ENCODE results near the gene IRGC. TPM values are rescaled to one million over a fixed set of nuclear protein-coding genes. Genes with fewer than 3 reads are reported as not detected.

IRGC gene
- polyA plus RNA-seq, 4 donors, result not detected

Other genes starting within 250 kb of the IRGC start
- 10 to 100 TPM in 1 of 4 donors, 1 to 10 TPM in 3; 5.7 to 13.7 (median 8.8) TPM for gene PHLDB3, start 211.3 kb upstream of the IRGC start, polyA plus RNA-seq (ENCODE audit: insufficient read length in 4 of 4)
- 10 to 100 TPM; 27.5 to 31.1 (median 28.1) TPM for gene ETHE1, start 188.9 kb upstream of the IRGC start, polyA plus RNA-seq (ENCODE audit: insufficient read length in 4 of 4)
- 1 to 10 TPM; 1.9 to 2.6 (median 2.0) TPM for gene ZNF575, start 182.9 kb upstream of the IRGC start, polyA plus RNA-seq (ENCODE audit: insufficient read length in 4 of 4)
- gene XRCC1, start 140.5 kb upstream of the IRGC start, polyA plus RNA-seq (ENCODE audit: insufficient read length in 4 of 4), result 10 to 100 TPM; 56.7 to 71.0 (median 66.6) TPM
- 10 to 100 TPM; 17.4 to 19.4 (median 18.7) TPM for gene PINLYP, start 140.3 kb upstream of the IRGC start, polyA plus RNA-seq (ENCODE audit: insufficient read length in 4 of 4)
- 10 to 100 TPM; 12.1 to 16.4 (median 13.2) TPM for gene IRGQ, start 119.9 kb upstream of the IRGC start, polyA plus RNA-seq (ENCODE audit: insufficient read length in 4 of 4)
- 10 to 100 TPM; 10.9 to 16.7 (median 11.6) TPM for gene ZNF576, start 119.5 kb upstream of the IRGC start, polyA plus RNA-seq (ENCODE audit: insufficient read length in 4 of 4)
- 1 to 10 TPM in 1 of 4 donors, under 1 TPM in 3; 0.61 to 1.2 (median 0.72) TPM for gene SRRM5, start 104.0 kb upstream of the IRGC start, polyA plus RNA-seq (ENCODE audit: insufficient read length in 4 of 4)
- gene ZNF428, start 96.4 kb upstream of the IRGC start, polyA plus RNA-seq (ENCODE audit: insufficient read length in 4 of 4), result 100 to 1,000 TPM in 1 of 4 donors, 10 to 100 TPM in 3; 76.5 to 141 (median 91.1) TPM
- gene CADM4, start 76.2 kb upstream of the IRGC start, polyA plus RNA-seq (ENCODE audit: insufficient read length in 4 of 4), result 10 to 100 TPM; 44.9 to 65.8 (median 49.0) TPM
- gene PLAUR, start 45.9 kb upstream of the IRGC start, polyA plus RNA-seq (ENCODE audit: insufficient read length in 4 of 4), result 1 to 10 TPM; 6.3 to 9.5 (median 8.5) TPM
- gene SMG9, start 38.9 kb downstream of the IRGC start, polyA plus RNA-seq (ENCODE audit: insufficient read length in 4 of 4), result 10 to 100 TPM; 42.7 to 55.7 (median 48.0) TPM
- gene KCNN4, start 64.9 kb downstream of the IRGC start, polyA plus RNA-seq (ENCODE audit: insufficient read length in 4 of 4), result 1 to 10 TPM; 1.4 to 3.8 (median 1.6) TPM
- gene LYPD5, start 86.4 kb downstream of the IRGC start, polyA plus RNA-seq (ENCODE audit: insufficient read length in 4 of 4), result under 1 TPM; 0.14 to 0.37 (median 0.31) TPM
- gene ZNF283, start 111.2 kb downstream of the IRGC start, polyA plus RNA-seq (ENCODE audit: insufficient read length in 4 of 4), result 10 to 100 TPM in 3 of 4 donors, 1 to 10 TPM in 1; 9.7 to 16.1 (median 15.0) TPM
- 10 to 100 TPM in 3 of 4 donors, 1 to 10 TPM in 1; 8.1 to 15.2 (median 13.3) TPM for gene ZNF404, start 167.9 kb downstream of the IRGC start, polyA plus RNA-seq (ENCODE audit: insufficient read length in 4 of 4)
- gene ZNF45, start 219.2 kb downstream of the IRGC start, polyA plus RNA-seq (ENCODE audit: insufficient read length in 4 of 4), result 10 to 100 TPM; 24.0 to 31.1 (median 28.2) TPM
- gene ZNF221, start 235.2 kb downstream of the IRGC start, polyA plus RNA-seq (ENCODE audit: insufficient read length in 4 of 4), result 1 to 10 TPM; 4.6 to 6.8 (median 5.4) TPM